ENCODE measurements around the gene TMPO.
"Not testable (repeated sequence)": the region's sequence is repeated elsewhere in the genome, so short reads cannot be mapped to it uniquely, and the experiment has no call there.

The TMPO gene

GRCh38 chr12:98591209-98591608, 75.8 kb downstream of the TMPO start:
- peak in 1 of 2 donors; percentile 50 for DNase-seq (ENCODE audit: low read depth in 2 of 2)
- H3K4me3 ChIP-seq (replicated peaks in 1 of 2; ENCODE audit: low read depth in 2 of 2, low read length in 2 of 2) = no peak overlapping the region
- TF ChIP-seq CTCF (IDR thresholded peaks at IDR 0.05; ENCODE audit: low read depth, low read length) = no peak

GRCh38 chr12:98592825-98593322, 77.5 kb downstream of the TMPO start:
- H3K4me3 ChIP-seq (replicated peaks in 1 of 2; ENCODE audit: low read depth in 2 of 2, low read length in 2 of 2) = peak overlapping the region in 1 of 2 donors; percentile 56
- no peak for TF ChIP-seq CTCF (IDR thresholded peaks at IDR 0.05; ENCODE audit: low read depth, low read length)
- DNase-seq (ENCODE audit: low read depth in 2 of 2) = no peak

GRCh38 chr12:98593351-98594049, 78.1 kb downstream of the TMPO start, which contains the start of gene SLC25A3:
Gene SLC25A3 (plus strand): TSS chr12:98593686. CDS start chr12:98593979, 293 bp downstream.
- TF ChIP-seq CTCF (IDR thresholded peaks at IDR 0.05; ENCODE audit: low read depth, low read length) = no peak
- peak; percentile 99 for DNase-seq (ENCODE audit: low read depth in 2 of 2)

GRCh38 chr12:98594050-98594835, 78.9 kb downstream of the TMPO start:
- no peak for TF ChIP-seq CTCF (IDR thresholded peaks at IDR 0.05; ENCODE audit: low read depth, low read length)
- peak overlapping the region; percentile 91 to 99 for H3K4me3 ChIP-seq (replicated peaks in 1 of 2; ENCODE audit: low read depth in 2 of 2, low read length in 2 of 2)
- DNase-seq (ENCODE audit: low read depth in 2 of 2) = peak; percentile 24 to 35

More at GRCh38 chr12:98593351-98594049, 78.1 kb downstream of the TMPO start, which contains the start of gene SLC25A3:
- peak within 1 kb of the TSS; percentile 91 to 99 for H3K4me3 ChIP-seq (replicated peaks in 1 of 2; ENCODE audit: low read depth in 2 of 2, low read length in 2 of 2)

GRCh38 chr12:98595243-98595988, 80.0 kb downstream of the TMPO start:
- peak; percentile 76 to 79 for DNase-seq (ENCODE audit: low read depth in 2 of 2)
- peak overlapping the region; percentile 91 to 99 for H3K4me3 ChIP-seq (replicated peaks in 1 of 2; ENCODE audit: low read depth in 2 of 2, low read length in 2 of 2)
- no peak for TF ChIP-seq CTCF (IDR thresholded peaks at IDR 0.05; ENCODE audit: low read depth, low read length)

- not testable (repeated sequence) for H3K4me3 ChIP-seq (replicated peaks in 1 of 2; ENCODE audit: low read depth in 2 of 2, low read length in 2 of 2); DNase-seq (ENCODE audit: low read depth in 2 of 2)
Observed at GRCh38 chr12:98597313-98597712, 81.9 kb downstream of the TMPO start.
